ENCODE data around the gene ATP5MC2.
A peak's percentile ranks its signal among the peaks of the same experiment; 100 is the strongest.
"Not testable (repeated sequence)": the region's sequence is repeated elsewhere in the genome, so short reads cannot be mapped to it uniquely, and the experiment has no call there.

Gene ATP5MC2

DNA sequence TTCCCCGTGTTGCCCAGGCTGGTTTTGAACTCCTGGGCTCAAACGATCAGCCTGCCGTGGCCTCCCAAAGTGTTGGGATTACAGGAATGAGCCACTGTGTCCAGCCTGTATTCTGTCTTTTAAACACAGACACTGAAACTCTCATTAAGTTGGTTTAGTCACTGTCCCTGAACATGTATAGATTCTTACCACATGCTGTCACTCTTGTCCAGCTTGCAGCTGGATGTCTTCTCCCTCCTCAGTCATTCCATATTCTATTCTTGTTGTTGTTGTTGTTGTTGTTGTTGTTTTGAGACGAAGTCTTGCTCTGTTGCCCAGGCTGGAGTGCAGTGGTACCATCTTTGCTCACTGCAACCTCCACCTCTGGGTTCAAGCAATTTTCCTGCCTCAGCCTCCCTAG lies 12.3 kb upstream of the ATP5MC2 start:
- no peak for DNase-seq

GRCh38 chr12:53686436-53686835 lies 10.6 kb upstream of the ATP5MC2 start:
- no peak for DNase-seq

DNA sequence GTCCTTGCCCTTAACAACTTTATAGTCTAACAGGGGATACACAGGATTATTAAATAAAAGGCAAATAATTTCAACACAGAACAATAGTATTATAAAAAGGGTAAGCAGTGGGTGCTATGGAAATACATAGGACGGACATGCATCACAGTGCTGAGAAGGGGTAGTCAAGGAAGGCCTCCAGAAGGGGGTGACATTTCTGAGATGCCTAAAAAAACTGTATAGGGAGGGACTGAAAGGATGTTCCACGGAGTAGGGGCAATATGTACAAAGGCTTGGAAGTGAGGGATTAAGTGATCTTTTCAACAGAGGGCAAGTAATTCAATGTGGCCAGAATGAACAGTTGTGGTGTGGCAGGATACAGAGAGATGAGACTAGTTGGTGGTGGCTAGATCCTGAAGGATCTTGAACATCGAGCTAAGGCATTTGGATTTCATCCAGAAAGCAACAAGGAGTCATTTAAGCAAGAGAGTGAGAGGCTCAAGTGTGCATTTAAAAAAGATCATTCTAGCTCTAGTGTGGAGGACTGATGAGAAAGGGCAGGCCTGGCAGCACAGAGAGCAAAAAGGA lies 8.9 kb upstream of the ATP5MC2 start:
- no peak for DNase-seq

- no peak for DNase-seq
Observed at GRCh38 chr12:53683983-53684382, 8.1 kb upstream of the ATP5MC2 start.

DNA sequence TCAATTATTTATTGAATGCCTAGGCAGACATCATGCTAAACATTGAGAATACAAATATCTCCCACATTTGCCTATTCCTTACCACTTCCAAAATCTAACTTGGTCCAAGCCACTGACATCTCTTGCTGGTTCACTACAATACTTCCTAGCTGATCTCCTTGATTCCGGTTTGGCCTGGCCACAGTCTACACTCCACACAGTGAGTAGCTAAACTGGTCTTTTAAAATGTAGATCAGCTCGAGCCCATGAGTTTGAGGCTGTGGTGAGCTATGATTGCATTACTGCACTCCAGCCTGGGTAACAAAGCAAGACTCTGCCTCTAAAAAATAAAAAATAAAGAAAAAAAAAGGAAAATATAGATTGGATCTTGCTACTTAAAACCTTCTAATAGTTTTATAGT lies 7.6 kb upstream of the ATP5MC2 start:
- DNase-seq = no peak

- not testable (repeated sequence) for DNase-seq
Observed at GRCh38 chr12:53680061-53680460, 4.2 kb upstream of the ATP5MC2 start.

DNA sequence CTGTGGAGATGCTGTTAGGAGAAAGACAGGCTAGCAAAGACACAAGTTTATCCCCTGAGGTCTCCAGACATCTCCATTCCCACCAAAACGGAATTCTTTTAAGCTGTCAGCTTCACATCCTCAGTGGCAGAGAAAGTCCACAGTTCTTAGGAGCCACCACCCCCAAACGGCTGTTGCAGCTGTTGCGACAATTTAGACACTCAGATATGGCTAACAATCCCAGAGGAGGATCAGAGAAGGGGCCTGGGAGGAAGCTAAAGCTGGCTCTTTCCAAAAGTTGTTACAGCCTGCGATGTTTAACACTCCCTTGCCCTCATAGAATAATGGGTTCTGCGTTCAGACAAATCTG lies 1.9 kb upstream of the ATP5MC2 start:
- DNase-seq = peak; percentile 64

GRCh38 chr12:53677016-53677799 lies 1.3 kb upstream of the ATP5MC2 start:
- peak; percentile 64 for DNase-seq

DNA sequence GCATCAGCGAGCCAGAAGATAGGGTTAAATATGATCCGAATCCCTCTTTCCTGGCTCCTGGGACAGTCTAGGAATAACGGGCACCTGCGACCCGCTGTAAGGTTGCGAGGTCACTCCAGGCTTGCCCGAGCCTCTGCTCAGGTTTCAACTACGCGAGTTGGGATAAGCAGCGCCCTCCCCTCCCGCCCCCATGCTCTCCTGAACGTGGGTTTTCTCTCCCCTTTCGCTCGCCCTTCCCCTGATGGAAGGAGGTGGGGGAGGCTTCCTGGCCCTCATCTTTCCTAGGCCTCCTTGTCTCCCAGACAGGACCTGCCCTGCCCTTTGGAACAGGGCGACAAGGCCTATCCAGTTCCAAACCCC lies 753 bp upstream of the ATP5MC2 start:
- peak; percentile 67 for DNase-seq

- no peak for DNase-seq
Observed at GRCh38 chr12:53674977-53675700, 744 bp downstream of the ATP5MC2 start.

GRCh38 chr12:53670971-53671370 lies 4.9 kb downstream of the ATP5MC2 start:
- no peak for DNase-seq

GRCh38 chr12:53670308-53670707 lies 5.6 kb downstream of the ATP5MC2 start:
- DNase-seq = no peak

- no peak for DNase-seq
Observed at GRCh38 chr12:53667080-53667479, 8.8 kb downstream of the ATP5MC2 start.

GRCh38 chr12:53664936-53665335 lies 10.9 kb downstream of the ATP5MC2 start:
- no peak for DNase-seq

DNA sequence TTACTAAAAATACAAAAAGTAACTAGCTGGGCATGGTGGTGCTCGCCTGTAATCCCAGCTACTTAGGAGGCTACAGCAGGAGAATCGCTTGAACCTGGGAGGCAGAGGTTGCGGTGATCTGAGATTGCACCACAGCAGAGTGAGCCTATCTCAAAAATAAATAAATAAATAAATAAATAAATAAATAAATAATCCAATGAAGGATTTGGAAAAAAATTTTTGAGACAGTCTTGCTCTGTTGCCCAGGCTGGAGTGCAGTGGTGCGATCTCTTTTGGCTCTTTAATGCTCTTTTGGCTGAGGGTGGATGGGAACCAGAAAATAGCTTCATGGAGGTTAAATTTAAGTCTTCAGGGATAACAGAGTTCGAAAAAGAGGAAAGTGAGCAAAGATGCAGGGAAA lies 11.7 kb downstream of the ATP5MC2 start:
- DNase-seq = no peak

- DNase-seq = no peak
Observed at GRCh38 chr12:53660041-53660440, 15.8 kb downstream of the ATP5MC2 start.

DNA sequence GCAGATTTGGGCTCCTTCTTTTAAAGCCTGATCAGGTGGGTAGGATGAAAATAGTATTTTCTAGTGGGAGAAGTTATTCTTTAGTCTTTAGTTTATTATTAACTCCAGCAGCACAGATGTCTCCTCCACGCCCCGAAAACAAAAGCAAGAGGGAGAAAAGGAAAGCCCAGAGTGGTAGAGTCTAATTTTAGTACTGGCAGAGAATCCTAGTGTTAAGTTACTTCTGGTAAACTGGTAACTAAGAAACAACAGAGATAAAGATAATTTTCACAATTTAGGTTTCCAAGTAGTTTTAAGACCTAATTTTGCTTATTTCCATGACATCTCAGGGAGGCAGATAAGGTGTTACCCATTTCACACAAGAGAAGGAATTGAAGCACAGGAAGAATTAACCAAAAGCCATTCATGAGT lies 16.3 kb downstream of the ATP5MC2 start:
- peak; percentile 10 for DNase-seq

- peak; percentile 93 for DNase-seq
Observed at GRCh38 chr12:53659011-53659551, 16.8 kb downstream of the ATP5MC2 start.

GRCh38 chr12:53657041-53657440 lies 18.8 kb downstream of the ATP5MC2 start:
- DNase-seq = no peak

DNA sequence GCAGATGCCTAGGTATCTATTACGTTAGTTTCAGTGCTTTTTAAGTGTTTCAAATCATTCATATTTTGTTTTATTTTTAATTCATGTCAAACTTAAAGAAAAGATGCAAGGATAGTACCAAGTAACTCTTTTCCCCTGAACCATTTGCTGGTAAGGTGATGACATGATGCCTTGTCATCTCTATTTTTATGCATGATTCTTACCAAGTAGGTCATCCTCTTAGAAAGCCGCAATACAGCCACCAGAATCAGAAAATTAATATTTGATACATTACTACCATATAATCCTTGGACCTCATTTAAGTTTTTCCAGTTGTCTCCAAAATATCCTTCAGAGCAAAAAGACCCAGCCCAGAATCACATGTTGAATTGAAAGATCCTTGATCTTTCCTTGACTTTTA lies 22.3 kb downstream of the ATP5MC2 start:
- DNase-seq = no peak

DNA sequence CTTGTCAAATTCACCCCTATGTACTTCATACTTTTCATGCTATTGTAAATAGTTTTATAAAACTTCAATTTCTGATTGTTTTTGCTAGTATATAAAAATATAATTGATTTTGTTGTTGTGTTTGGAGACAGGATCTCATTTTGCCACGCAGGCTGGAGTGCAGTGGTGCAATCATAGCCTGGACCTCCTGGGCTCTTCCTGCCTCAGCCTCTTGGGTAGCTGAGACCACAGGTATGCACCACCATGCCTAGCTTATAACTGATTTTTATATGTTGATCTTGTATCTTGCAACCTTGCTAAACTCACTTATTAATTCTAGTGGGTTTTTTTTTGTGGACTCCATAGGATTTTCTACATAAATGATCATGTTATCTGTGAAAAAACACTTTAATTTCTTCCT lies 23.5 kb downstream of the ATP5MC2 start:
- DNase-seq = no peak

DNA sequence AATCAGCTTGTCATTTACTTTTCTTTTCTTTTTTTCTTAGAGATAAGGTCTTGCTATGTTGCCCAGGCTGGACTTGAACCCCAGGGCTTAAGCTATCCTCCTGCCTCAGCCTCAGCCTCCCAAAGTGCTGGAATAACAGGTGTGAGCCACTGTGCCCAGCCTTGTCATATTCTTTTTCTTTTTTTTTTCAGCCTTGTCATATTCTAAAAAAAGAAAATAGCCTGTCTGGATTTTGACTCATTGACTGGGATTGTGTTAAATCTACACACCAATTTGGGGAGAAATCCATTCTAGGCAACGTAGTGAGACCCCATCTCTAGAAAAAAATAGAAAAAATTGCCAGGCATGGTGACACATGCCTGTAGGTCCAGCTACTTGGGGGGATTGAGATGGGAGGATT lies 24.1 kb downstream of the ATP5MC2 start:
- DNase-seq = no peak

- DNase-seq = not testable (repeated sequence)
Observed at GRCh38 chr12:53646300-53646699, 29.6 kb downstream of the ATP5MC2 start.

DNA sequence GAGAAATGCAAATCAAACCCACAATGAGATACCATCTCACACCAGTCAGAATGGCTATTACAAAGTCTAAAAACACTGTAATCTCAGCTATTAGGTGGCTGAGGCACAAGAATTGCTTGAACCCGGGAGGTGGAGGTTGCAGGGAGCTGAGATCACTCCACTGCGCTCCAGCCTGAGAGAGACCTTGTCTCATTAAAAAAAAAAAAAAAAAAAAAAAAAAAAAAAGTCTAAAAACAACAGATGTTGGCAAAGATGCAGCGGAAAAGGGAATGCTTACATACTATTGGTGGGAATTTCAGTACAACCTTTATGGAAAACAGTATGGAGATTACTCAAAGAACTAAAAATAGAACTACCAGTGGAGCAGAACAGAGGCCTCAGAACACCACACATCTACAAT lies 30.7 kb downstream of the ATP5MC2 start:
- DNase-seq = no peak
